ENCODE results near the gene PNRC1.
"Not testable (repeated sequence)": the region's sequence is repeated elsewhere in the genome, so short reads cannot be mapped to it uniquely, and the experiment has no call there.

PNRC1 gene

DNA sequence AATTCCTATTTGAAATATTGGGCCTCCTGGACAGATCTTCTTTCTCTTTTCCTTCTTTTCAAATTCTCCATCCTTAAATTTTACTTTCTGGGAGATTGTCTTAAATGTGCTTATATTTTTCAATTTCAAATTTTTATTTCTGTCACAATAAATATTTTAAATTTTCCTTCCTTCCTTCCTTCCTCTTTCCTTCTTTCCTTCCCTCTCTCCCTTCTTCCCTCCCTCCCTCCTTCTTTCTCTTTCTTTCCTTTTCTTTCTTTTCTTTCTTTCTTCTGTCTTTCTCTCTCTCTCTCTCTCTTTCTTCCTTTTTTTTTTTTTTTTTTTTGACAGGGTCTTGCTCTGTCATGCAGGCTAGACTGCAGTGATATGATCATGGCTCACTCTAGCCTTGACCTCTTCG, 16.7 kb upstream of the PNRC1 start:
- no peak for DNase-seq

DNA sequence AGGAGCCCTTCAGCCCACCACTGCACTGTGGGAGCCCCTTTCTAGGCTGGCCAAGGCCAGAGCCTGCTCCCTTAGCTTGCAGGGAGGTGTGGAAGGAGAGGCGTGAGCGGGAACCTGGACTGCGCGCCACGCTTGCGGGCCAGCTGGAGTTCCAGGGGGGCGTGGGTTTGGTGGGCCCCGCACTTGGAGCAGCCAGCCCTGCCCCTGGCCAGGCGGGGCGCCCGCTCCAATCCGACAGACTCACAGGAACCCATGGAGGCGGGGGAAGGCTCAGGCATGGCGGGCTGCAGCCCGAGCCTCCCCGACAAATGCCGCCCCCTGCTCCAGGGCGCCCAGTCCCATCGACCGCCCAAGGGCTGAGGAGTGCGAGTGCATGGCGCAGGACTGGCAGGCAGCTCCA, 15.6 kb upstream of the PNRC1 start:
- DNase-seq = not testable (repeated sequence)

DNA sequence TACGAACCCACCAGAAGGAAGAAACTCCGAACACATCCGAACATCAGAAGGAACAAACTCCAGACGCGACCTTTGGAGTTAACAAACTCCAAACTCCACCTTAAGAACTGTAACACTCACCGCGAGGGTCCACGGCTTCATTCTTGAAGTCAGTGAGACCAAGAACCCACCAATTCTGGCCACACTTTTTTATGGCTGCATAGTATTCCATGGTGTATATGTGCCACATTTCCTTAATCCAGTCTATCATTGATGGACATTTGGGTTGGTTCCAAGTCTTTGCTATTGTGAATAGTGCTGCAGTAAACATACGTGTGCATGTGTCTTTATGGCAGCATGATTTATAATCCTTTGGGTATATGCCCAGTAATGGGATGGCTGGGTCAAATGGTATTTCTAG, 14.4 kb upstream of the PNRC1 start:
- not testable (repeated sequence) for DNase-seq

GRCh38 chr6:89066940-89067646, 13.5 kb upstream of the PNRC1 start:
- no peak for DNase-seq

DNA sequence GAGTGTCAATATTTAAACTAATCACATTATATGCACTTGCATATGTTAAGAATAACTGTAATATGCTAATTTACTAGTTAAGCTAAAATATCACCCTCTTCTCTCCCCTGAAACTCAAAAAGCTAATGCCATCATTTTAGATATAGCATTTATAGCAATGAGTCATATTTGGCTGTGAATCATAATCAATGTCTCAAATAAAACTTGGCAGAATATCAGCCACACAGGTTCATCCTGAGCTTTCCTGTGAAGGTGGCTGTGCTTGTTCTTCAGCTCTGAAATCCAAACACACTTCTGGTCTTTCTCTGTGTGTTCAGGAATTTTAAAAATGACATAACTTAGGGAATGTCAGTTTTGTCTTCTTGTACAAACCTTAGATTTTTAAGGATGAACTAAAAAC, 12.8 kb upstream of the PNRC1 start:
- DNase-seq = no peak

DNA sequence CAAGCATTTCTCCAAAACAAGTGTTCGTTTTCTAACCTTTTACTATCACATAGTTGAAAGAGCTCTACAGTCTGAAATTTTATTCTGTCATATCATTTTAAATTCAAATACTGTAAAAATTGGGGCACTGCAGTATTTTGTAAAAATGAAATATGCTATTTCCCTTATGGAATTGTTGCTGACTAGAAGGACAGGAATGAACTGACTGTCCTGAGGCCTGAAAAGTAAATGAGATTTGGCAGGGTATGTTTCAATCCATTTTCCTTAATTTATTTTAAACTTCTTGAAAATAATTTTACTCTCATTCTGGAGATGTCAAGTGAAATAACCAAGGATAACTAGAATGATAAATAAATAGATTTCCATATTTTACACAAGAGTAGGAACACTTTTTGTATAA, 11.9 kb upstream of the PNRC1 start:
- no peak for DNase-seq

- DNase-seq = no peak
Observed at GRCh38 chr6:89069536-89070163, 10.9 kb upstream of the PNRC1 start.

- DNase-seq = no peak
Observed at GRCh38 chr6:89071036-89071435, 9.5 kb upstream of the PNRC1 start.

DNA sequence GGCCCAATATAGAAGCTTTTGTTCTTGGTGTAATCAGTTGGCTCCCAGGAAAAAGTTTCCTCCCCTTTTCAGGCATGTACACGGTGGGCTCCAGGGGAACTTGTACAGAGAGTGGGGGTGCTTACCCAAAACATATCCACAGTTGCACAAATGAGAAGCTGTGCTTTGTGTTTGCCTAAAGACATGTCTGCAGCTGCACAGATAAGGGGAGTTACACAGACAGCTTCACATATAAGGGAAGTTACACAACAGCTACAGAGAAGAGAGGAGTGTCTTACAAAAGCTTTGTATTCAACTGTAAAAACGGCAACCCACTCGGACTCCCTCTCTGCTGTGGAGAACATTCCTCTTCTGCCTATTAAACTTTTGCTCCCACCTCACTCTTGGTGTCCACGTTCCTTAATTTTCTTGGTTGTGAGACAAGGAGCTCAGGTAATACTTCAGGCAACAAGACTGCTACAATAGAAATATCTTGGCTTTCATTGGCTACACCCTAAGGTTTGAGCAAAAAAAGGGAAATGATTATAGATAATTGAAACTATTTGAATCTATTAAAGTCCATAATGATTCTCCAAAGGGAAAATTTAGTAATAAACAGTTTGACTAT, 7.4 kb upstream of the PNRC1 start:
- DNase-seq = no peak

- DNase-seq = no peak
Observed at GRCh38 chr6:89073840-89074239, 6.7 kb upstream of the PNRC1 start.

DNA sequence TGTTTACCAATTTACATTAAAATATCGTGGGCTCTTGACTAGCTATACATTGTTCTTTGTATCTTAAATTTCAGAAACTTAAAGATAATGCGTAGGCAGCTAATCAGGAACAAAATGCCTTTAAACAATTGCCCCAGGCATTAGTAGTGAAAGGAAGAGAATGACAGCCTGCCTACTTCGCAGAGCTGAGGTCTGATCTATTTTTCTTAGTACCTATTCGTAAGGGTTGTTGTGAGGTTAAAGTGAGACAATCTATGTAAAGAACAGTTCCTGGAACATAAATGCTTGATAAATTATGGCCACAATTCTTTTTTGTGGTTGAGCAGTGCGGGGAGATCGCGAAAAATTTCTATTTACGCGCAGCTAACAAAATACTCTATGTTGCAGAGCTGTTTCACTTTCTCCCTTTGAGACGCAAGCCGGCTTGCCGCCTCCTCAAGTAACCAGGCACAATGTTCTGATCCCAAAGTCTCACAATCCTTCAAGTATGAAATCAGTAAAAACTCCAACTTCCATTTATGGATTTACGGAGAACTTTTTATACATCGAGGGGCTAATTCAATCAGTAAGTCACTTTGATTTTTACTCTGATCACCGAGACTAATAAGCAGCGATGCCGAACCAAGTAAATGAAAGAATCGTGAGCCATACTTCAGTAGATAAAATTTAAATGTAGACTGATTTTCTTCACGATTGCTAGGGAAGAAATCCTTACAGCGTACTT, 878 bp upstream of the PNRC1 start:
- peak; percentile 79 for DNase-seq

GRCh38 chr6:89081129-89081422, 525 bp downstream of the PNRC1 start:
- no peak for DNase-seq

DNA sequence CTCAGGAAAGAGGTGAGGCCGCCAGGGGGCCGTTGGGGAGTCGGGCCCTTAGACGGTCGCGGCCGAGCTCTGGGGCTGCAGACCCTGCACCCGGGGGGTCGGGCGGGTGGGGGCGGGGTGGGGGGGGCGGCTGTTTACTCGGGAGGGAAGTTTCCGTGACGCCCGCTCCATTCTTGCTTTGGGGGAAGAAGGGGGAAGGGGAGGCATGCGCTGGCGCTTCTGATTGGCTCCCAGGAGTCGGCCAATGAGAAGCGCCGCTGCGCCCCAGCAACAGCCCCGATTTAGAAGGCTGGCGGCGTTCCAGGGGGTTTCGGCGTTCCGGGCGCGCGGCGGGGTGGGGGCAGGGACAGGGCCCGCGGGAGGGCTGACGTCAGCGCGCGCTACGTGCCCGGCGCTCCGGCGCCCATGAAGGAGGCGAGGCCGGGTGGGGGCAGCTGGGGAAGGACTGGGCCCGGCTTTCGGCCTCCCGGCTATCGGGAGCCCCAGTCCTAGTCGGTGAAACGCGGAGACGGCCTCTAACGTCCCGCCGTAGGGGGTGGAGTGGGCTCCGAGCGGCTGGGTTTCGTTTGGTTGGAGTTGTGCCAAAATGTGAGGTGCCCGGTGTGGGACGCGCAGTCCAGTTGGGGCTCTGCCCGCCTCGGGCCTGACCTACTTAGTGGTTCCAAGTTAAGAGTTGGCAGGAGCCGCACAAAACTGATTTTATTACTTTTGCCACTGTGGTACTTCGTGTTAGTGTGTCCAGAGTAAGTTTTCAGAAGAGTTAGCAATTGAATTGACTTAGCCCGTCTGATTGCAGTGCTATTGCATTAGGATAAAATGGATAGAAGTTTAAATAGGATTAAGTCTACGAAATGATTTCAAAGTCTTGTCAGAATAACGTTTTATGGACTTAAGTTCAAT, 1.1 kb downstream of the PNRC1 start:
- DNase-seq = peak; percentile 98

DNA sequence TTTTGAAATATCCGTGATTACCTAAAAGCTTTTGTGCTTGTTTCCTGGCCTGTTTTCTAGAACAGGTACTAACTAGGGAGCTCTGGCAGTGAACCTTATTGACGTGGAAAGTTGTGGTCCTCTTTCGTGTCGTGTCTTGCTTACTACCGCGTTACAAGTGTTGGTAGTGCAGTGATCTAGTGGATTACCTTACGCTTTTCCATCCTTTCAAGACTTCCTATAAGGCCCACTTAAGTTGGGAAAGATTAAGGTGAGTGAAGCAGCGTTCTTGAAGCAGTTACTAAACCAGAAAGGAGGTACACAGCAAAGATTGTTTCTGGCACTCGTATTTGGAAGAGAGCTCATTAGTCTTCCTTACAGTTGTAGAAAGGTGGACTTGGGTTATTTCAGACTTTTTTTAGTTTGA, 1.9 kb downstream of the PNRC1 start:
- DNase-seq = peak; percentile 40

- no peak for DNase-seq
Observed at GRCh38 chr6:89084542-89084941, 4.0 kb downstream of the PNRC1 start.

GRCh38 chr6:89084954-89085353, 4.4 kb downstream of the PNRC1 start:
- no peak for DNase-seq

DNA sequence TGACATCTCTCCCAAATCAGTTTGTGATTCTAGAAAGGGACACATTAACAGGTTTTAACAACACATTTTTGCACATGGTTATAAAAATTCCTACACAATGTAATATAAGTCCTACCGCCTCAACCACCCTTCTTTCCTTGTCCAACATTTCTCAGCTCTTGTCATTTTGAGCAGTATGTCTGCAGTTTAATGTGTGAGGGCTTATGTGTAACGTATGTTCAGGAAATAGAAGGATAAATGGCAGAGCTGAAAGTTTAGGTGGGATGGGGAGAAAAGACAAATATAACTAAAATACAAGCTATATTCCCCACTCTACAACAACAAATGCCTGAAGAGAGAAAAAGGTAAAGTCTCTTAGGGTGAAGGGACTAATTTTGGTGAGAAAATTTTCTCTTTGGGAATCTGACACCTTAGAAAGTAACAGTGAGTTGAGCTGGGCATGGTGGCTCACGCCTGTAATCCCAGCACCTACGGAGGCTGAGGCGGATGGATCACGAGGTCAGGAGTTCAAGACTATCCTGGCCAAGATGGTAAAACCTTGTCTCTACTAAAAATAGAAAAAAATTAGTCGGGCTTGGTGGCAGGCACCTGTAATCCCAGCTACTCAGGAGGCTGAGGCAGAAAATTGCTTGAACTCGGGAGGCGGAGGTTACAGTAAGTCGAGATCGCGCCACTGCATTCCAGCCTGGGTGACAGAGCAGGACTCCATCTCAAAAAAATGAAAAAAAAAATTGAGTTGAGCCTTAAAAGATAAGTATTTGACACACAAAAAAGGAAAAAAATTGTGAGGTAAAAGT, 5.1 kb downstream of the PNRC1 start:
- no peak for DNase-seq

GRCh38 chr6:89087881-89088280, 7.3 kb downstream of the PNRC1 start:
- DNase-seq = no peak

- no peak for DNase-seq
Observed at GRCh38 chr6:89098461-89098860, 17.9 kb downstream of the PNRC1 start.

DNA sequence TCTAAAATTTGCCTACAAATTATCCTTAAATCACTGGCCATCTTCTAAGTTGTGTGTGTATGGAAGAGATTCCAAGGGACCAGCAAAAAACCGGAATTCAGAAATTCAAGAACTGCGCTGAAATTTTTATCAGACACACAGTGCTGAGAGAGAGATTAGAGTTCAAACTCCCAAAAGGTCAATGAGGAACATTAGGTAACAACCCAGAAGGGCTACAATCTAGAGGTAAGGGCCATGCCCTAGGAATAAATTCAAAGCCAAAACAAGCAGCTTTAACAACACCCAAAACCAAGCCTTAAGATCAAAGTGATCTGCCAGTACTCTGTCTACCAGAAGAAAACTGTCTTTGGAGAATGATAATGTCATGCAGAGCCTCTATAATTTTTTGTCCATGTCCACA, 19.6 kb downstream of the PNRC1 start:
- no peak for DNase-seq

- DNase-seq = no peak
Observed at GRCh38 chr6:89110284-89110683, 29.7 kb downstream of the PNRC1 start.

DNA sequence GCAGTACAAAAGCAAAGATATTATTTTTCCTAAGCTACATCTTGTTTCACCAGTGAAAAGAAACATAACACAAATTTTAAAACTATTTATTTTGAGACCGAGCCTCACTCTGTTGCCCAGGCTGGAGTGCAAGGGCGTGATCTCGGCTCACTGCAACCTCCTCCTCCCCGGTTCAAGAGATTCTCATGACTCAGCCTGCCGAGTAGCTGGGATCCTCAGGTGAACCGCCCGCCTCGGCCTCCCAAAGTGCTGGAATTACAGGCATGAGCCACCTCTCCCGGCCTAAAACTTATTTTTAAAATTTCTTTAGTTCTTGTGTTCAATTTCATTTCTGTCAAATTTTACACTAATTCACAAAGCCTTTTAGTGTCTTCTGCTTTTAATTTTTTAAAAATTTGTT, 31.4 kb downstream of the PNRC1 start:
- no peak for DNase-seq

All from CD4-positive, alpha-beta T cell treated with Interleukin-12 subunit alpha and Interleukin-12 subunit beta, for 1 hour (primary cell).